Breast epithelium (tissue), 3 donors: ENCODE data around the gene GNAZ.
"Not testable (repeated sequence)": the region's sequence is repeated elsewhere in the genome, so short reads cannot be mapped to it uniquely, and the experiment has no call there.

ENCODE experiments used
- POLR2AphosphoS5 ChIP-seq, 3 donors: sonication (generic); formaldehyde crosslinking; IDR thresholded peaks; one replicate each; pipeline ENCODE4 v1.6.1; 2017; ENCODE audit warnings: antibody characterized with exemption in 3 of 3
- TF ChIP-seq, protein P1 (sequence below), 3 donors: fragments of 450-650 bp; IDR thresholded peaks; one replicate each; pipeline ENCODE4 v1.5.1; 2016 to 2017; ENCODE audit warnings: antibody characterized with exemption in 3 of 3, mild to moderate bottlenecking in 3 of 3, moderate library complexity in 3 of 3

DNA sequence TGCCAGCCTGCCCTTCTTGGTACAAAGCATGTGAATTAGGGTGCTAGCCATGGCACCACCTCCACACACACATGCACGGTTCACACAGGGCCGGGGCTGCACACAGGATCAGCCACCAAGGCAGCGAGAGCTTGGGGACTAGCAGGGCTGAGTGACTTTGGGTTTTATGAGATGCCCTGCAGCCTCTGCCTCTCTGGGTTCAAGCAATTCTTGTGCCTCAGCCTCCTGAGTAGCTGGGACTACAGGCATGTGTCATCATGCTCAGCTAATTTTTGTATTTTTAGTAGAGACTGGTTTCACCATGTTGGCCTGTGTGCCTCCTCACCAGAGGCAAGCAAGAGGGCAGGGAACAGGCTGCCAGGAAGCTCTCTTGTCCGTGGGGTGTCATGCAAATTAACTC is 66.7 kb downstream of the GNAZ start:
- TF ChIP-seq, protein P1, sequence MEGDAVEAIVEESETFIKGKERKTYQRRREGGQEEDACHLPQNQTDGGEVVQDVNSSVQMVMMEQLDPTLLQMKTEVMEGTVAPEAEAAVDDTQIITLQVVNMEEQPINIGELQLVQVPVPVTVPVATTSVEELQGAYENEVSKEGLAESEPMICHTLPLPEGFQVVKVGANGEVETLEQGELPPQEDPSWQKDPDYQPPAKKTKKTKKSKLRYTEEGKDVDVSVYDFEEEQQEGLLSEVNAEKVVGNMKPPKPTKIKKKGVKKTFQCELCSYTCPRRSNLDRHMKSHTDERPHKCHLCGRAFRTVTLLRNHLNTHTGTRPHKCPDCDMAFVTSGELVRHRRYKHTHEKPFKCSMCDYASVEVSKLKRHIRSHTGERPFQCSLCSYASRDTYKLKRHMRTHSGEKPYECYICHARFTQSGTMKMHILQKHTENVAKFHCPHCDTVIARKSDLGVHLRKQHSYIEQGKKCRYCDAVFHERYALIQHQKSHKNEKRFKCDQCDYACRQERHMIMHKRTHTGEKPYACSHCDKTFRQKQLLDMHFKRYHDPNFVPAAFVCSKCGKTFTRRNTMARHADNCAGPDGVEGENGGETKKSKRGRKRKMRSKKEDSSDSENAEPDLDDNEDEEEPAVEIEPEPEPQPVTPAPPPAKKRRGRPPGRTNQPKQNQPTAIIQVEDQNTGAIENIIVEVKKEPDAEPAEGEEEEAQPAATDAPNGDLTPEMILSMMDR (IDR thresholded peaks at IDR 0.05), result not testable (repeated sequence)
- not testable (repeated sequence) for TF ChIP-seq POLR2AphosphoS5 (IDR thresholded peaks at IDR 0.05)
